Thymus (tissue), 11 donors: Measurements from ENCODE around the gene TRERF1. TPM values are rescaled to one million over a fixed set of nuclear protein-coding genes. Genes with fewer than 3 reads are reported as not detected.

Source experiments
- DNase-seq, 9 donors: peaks; one replicate each; pipeline ENCODE4 v3.0.0-alpha.2; 2013; ENCODE audit warnings: low spot score in 9 of 9, low read depth in 6 of 9, missing footprints in 1 of 9
- H3K27ac ChIP-seq, 2 donors: one replicate each; pipeline ENCODE4 v1.5.1; 2013; ENCODE audit warnings: control low read depth in 1 of 2, low read depth in 1 of 2, low read length in 1 of 2, mild to moderate bottlenecking in 1 of 2, moderate library complexity in 1 of 2
- H3K27me3 ChIP-seq, 2 donors: one replicate each; pipeline ENCODE4 v1.5.1; 2013; ENCODE audit warnings: low read length in 1 of 2; ENCODE audit not compliant: control insufficient read depth in 2 of 2, insufficient read depth in 1 of 2
- H3K36me3 ChIP-seq, 2 donors: one replicate each; pipeline ENCODE4 v1.5.1; 2013; ENCODE audit warnings: low read length in 1 of 2, mild to moderate bottlenecking in 1 of 2, moderate library complexity in 1 of 2; ENCODE audit not compliant: control insufficient read depth in 2 of 2, insufficient read depth in 2 of 2
- H3K4me1 ChIP-seq, 2 donors: one replicate each; pipeline ENCODE4 v1.5.1; 2013; ENCODE audit warnings: low read length in 2 of 2; ENCODE audit not compliant: control insufficient read depth in 2 of 2, insufficient read depth in 2 of 2
- H3K4me3 ChIP-seq, 2 donors: one replicate each; pipeline ENCODE4 v1.5.1; 2013; ENCODE audit warnings: low read length in 2 of 2, control low read depth in 1 of 2, mild to moderate bottlenecking in 1 of 2
- H3K9me3 ChIP-seq, 2 donors: one replicate each; pipeline ENCODE4 v1.5.1; 2013; ENCODE audit warnings: low read length in 1 of 2, mild to moderate bottlenecking in 1 of 2; ENCODE audit not compliant: control insufficient read depth in 2 of 2, insufficient read depth in 1 of 2
- WGBS: extraction: QIAGEN DNeasy Blood & Tissue Kit; methylation state at CpG from one replicate; pipeline ENCODE4 v1.1.7; 2013; 5-methylcytosine and 5-hydroxymethylcytosine counted together
- polyA plus RNA-seq: library from polyadenylated mRNA; stranded (reverse); fragments of 200-250 nt; gene quantifications from one replicate; pipeline ENCODE4 v1.2.3, GENCODE V29; 2013
- total RNA-seq: library from RNA; stranded (reverse); fragments of 120-200 nt; gene quantifications from one replicate; pipeline ENCODE4 v1.2.4, GENCODE V29; 2013
- donor health status: healthy.

TRERF1 gene
- total and polyA plus RNA-seq, 2 donors, result 5.4 to 8.9 TPM

GRCh38 chr6:42279144-42279781 is 172.5 kb downstream of the TRERF1 start:
- Histone ChIP-seq H3K4me1 (peaks cover 35 to 53% of the 10 kb centered on the region in 2 donors), H3K36me3 (peaks cover 4 to 5% of the 10 kb centered on the region in 2 donors), H3K27ac (peak overlapping the region; percentile 55 to 77), H3K9me3 (peaks cover 0 to 3% of the 10 kb centered on the region in 2 donors), H3K27me3 (no peaks in the 10 kb centered on the region), H3K4me3 (no peak overlapping the region)
- DNase-seq, result peak in 3 of 9 donors; percentile 28 to 60 (median 40)
- WGBS, result 22% methylated on average over 9 of the region's 9 CpGs

DNA sequence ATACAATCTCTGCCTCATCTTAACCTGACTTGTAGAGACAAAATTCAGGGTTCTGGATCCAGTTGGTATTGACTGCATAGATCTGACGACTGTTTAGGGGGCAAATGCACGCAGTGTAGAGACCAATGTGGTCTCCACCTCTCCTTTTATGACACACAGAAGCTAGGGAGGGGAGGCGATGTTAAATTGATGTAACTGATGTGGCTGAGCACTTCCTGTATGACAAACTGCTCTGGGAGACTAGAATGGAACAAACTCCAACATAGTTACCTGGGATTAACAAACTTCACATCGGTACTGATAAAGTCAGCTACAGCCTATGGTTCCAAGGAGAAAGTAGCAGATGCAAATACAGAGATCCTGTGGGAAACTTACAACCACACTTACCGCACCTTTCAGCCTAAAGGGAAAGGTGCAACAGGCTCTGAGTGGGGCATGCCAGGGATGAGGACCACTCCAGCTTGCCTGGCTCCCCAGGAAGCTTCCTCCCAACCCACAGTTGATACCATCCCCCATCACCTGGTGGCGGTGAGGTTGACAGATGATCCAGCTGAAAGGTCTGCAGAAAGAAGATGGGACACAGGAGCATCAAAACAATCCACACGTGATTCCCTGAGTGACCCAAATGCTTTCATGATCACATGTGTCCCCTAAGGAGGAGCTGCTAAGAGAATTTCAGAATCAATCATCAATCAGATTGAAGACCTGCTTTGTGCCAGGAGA is 173.4 kb downstream of the TRERF1 start:
- Histone ChIP-seq H3K36me3 (peaks cover 4 to 5% of the 10 kb centered on the region in 2 donors), H3K9me3 (peaks cover 0 to 3% of the 10 kb centered on the region in 2 donors), H3K4me3 (no peak overlapping the region), H3K27ac (peak overlapping the region; percentile 67 to 77), H3K4me1 (peaks cover 35 to 53% of the 10 kb centered on the region in 2 donors), H3K27me3 (no peaks in the 10 kb centered on the region)
- DNase-seq, result peak in 7 of 9 donors; percentile 38 to 85 (median 52)
- 36% methylated on average over 7 of the region's 7 CpGs for WGBS

DNA sequence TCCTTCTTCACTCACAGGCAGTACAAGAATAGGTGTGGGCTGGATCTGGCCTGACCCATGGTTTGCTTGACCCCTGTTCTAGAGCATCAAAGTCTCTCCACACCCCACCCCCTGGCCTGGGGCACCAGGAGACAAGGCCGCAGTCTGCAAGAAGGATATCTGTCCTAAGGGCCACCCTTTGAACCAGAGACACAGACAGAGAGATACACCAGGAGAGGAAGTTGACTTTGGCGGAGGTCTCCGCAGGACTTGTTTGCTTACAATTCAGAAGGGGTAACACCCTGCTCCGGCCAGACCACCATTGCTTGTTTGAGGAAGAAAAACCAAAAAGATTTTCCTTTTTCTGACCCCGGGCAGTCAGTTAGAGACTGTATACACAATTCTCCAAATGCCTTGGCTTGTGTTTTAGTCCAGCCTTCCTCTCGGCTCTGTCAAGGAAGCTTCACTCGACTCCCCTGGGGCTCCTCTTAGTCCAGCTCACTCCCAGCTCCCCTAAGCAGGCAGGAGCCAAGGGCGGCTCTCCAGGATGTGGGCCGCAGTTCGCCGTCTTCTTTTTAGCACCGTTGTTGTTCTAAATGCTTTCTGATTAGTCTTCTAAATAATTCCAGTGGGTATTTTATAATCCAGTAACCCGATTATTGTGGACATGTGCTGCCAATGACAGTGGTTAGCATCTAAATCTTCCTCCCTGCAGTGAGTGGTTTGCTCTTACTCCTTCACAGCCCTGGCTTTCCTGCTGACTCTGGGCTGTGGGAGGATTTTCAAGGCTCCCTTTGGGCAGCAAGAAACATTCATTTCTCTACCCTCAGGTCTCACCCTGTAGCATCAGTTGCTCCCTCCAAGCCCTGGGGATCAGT is 175.5 kb downstream of the TRERF1 start:
- H3K4me3 ChIP-seq, result no peak overlapping the region
- no peak for DNase-seq
- no peak overlapping the region for H3K27ac ChIP-seq
- H3K27me3 ChIP-seq, result no peaks in the 10 kb centered on the region
- H3K9me3 ChIP-seq, result peaks cover 0 to 3% of the 10 kb centered on the region in 2 donors
- WGBS, result 96% methylated on average over 13 of the region's 13 CpGs
- peaks cover 4 to 5% of the 10 kb centered on the region in 2 donors for H3K36me3 ChIP-seq
- peaks cover 28 to 47% of the 10 kb centered on the region in 2 donors for H3K4me1 ChIP-seq

- WGBS, result 97% methylated on average over 12 of the region's 12 CpGs
- H3K4me1 ChIP-seq, result peaks cover 28 to 40% of the 10 kb centered on the region in 2 donors
- no peak overlapping the region for H3K4me3 ChIP-seq
- H3K27ac ChIP-seq, result no peak overlapping the region
- peaks cover 3 to 4% of the 10 kb centered on the region in 2 donors for H3K36me3 ChIP-seq
- H3K9me3 ChIP-seq, result peaks cover 0 to 3% of the 10 kb centered on the region in 2 donors
- no peak for DNase-seq
- no peaks in the 10 kb centered on the region for H3K27me3 ChIP-seq
Observed at GRCh38 chr6:42275376-42276033, 176.2 kb downstream of the TRERF1 start.

- no peak for DNase-seq
- Histone ChIP-seq H3K9me3 (peaks cover 0 to 3% of the 10 kb centered on the region in 2 donors), H3K4me1 (peaks cover 26 to 37% of the 10 kb centered on the region in 2 donors), H3K27ac (no peak overlapping the region), H3K27me3 (no peaks in the 10 kb centered on the region), H3K36me3 (peaks cover 0 to 3% of the 10 kb centered on the region in 2 donors), H3K4me3 (no peak overlapping the region)
- over 99% methylated on average over 6 of the region's 6 CpGs for WGBS
Observed at GRCh38 chr6:42274898-42275297, 176.8 kb downstream of the TRERF1 start.

DNA sequence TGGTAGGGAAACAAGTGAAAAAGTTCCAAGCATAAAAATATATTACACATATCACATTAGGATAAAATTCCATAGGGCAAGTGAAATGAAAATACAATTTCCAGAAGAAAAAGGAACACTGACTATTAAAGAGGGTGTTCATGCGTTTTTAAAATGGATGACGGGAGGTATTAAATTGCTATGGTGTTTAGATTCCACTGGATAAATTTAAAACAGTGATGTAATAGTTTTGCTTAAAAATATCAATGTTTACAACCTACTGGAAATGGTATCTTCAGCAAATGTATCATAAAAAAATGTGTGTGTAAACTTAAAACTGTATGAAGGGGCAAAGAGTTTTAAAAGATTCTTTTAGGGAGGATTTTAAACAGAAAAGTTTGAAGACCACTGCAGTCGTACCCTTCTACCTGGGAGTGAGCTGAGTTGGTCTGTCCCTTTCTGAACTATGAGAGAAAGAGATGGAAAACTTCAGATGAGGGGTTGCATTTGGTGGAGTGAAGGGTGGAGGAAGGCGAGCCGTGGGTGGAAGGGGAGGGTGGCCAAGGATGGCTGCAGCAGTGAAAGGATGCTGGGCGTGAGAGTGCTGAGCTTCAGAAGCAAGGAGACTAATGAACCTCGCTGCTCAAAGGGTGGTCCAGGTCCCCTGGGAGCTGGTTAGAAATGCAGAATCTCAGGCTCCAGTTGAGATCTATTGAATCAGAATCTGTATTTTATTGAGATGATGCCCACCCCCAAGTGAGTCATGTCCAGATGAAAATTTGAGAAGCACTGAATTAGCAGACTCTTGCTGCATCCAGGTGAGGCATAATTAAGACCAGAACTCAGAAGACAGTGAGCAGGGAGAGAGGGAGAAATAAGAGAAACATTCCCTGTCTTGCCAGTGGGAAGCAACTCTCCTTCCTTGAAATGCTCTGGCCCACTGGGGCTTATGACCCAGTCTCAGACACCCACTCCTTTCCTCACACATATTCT is 179.6 kb downstream of the TRERF1 start:
- no peaks in the 10 kb centered on the region for H3K27me3 ChIP-seq
- H3K4me1 ChIP-seq, result peaks cover 8 to 29% of the 10 kb centered on the region in 2 donors
- H3K9me3 ChIP-seq, result peaks cover 0 to 7% of the 10 kb centered on the region in 2 donors
- H3K36me3 ChIP-seq, result peaks cover 10 to 12% of the 10 kb centered on the region in 2 donors
- WGBS, result 97% methylated on average over 7 of the region's 7 CpGs
- no peak for DNase-seq
- no peak overlapping the region for H3K27ac ChIP-seq
- H3K4me3 ChIP-seq, result no peak overlapping the region

DNA sequence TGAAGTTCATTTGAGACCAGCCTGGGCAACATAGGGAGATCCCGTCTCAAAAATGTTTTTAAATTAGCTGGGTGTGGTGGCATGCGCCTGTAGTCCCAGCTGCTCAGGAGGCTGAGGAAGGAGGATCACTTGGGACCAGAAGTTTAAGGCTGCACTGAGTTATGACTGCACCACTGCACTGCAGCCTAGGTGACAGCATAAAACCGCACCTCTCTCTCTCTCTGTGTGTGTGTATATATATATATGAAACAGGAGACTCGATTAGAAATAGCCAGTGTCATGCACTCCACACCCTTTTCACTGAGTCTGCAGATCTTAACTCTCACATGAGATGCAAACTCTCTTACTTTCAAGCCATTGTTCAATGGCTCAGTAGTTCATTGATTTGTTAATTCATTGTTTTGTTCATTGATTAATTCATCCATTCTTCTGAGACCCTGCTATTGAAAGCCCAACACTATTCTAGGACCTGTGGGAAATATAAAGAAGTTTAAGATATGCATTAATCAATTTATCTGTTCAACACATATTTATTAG is 181.7 kb downstream of the TRERF1 start:
- Histone ChIP-seq H3K9me3 (peaks cover 0 to 7% of the 10 kb centered on the region in 2 donors), H3K27me3 (no peaks in the 10 kb centered on the region), H3K4me1 (peaks cover 7 to 23% of the 10 kb centered on the region in 2 donors), H3K27ac (peak overlapping the region in 1 of 2 donors; percentile 94), H3K36me3 (peaks cover 7 to 12% of the 10 kb centered on the region in 2 donors), H3K4me3 (no peak overlapping the region)
- WGBS, result 95% methylated on average over 4 of the region's 4 CpGs
- DNase-seq, result no peak
